NB4 (cell line): ENCODE data around the gene ASAP3.

ENCODE experiments used
- CTCF ChIP-seq: IDR thresholded peaks from one replicate; pipeline ENCODE4 v1.5.1; 2012; ENCODE audit warnings: low read depth, low read length
- MYC ChIP-seq: IDR thresholded peaks from 2 replicates; pipeline ENCODE4 v1.6.1; 2011; ENCODE audit warnings: low read depth, low read length
- POLR2A ChIP-seq: IDR thresholded peaks from 2 replicates; pipeline ENCODE4 v1.6.1; 2011; ENCODE audit warnings: mild to moderate bottlenecking; ENCODE audit not compliant: insufficient read length; ENCODE audit errors: extremely low read depth

- TF ChIP-seq CTCF (no peak), POLR2A (no peak), MYC (no peak)
Observed at GRCh38 chr1:23419180-23419579, 64.8 kb downstream of the ASAP3 start.
